Endodermal cell (in vitro differentiated cells): ENCODE results near the gene BRD4. TPM values are rescaled to one million over a fixed set of nuclear protein-coding genes. Genes with fewer than 3 reads are reported as not detected.

Experiments
- DNase-seq: peaks from one replicate; pipeline ENCODE4 v3.0.0-alpha.2; 2017
- H3K27ac ChIP-seq: 2 replicates; pipeline ENCODE4 v1.5.1; 2013; ENCODE audit warnings: mild to moderate bottlenecking, low read depth, low read length, moderate library complexity
- H3K27me3 ChIP-seq: 2 replicates; pipeline ENCODE4 v1.6.1; 2013; ENCODE audit warnings: mild to moderate bottlenecking, low read length, moderate library complexity; ENCODE audit not compliant: insufficient read depth, control insufficient read depth, poor library complexity, severe bottlenecking
- H3K36me3 ChIP-seq: 2 replicates; pipeline ENCODE4 v1.7.0; 2013; ENCODE audit warnings: mild to moderate bottlenecking, low read length, moderate library complexity; ENCODE audit not compliant: control insufficient read depth, insufficient read depth
- H3K4me1 ChIP-seq: one replicate; pipeline ENCODE4 v1.7.0; 2013; ENCODE audit warnings: low read length; ENCODE audit not compliant: control insufficient read depth, insufficient read depth
- H3K4me3 ChIP-seq: 2 replicates; pipeline ENCODE4 v1.5.1; 2013; ENCODE audit warnings: mild to moderate bottlenecking, low read length, moderate library complexity
- H3K9ac ChIP-seq: 2 replicates; pipeline ENCODE4 v1.6.1; 2013; ENCODE audit warnings: mild to moderate bottlenecking, low read length, moderate library complexity; ENCODE audit not compliant: poor library complexity, severe bottlenecking; ENCODE audit errors: extremely low read depth
- H3K9me3 ChIP-seq: 2 replicates; pipeline ENCODE4 v1.6.1; 2013; ENCODE audit warnings: mild to moderate bottlenecking, low read length, moderate library complexity; ENCODE audit not compliant: control insufficient read depth
- H3K27ac Mint-ChIP-seq: 2 replicates; pipeline ENCODE4 v1.8.0; 2020; ENCODE audit warnings: mixed read lengths
- H3K27me3 Mint-ChIP-seq: 2 replicates; pipeline ENCODE4 v1.8.0; 2021; ENCODE audit warnings: mild to moderate bottlenecking, mixed read lengths; ENCODE audit not compliant: insufficient read depth
- H3K36me3 Mint-ChIP-seq: 2 replicates; pipeline ENCODE4 v1.8.0; 2020; ENCODE audit warnings: low read depth, mixed read lengths
- H3K4me1 Mint-ChIP-seq: 2 replicates; pipeline ENCODE4 v1.8.0; 2020; ENCODE audit warnings: mixed read lengths
- H3K4me3 Mint-ChIP-seq: 2 replicates; pipeline ENCODE4 v1.8.0; 2020; ENCODE audit warnings: mild to moderate bottlenecking, moderate library complexity, mixed read lengths
- H3K9me3 Mint-ChIP-seq: 2 replicates; pipeline ENCODE4 v1.8.0; 2020; ENCODE audit warnings: mild to moderate bottlenecking, mixed read lengths
- CTCF ChIP-seq: fragments of 200-600 bp; sonication (generic); conservative IDR thresholded peaks from 2 replicates; pipeline ENCODE4 v1.5.0; 2021; ENCODE audit warnings: antibody characterized with exemption, mild to moderate bottlenecking
- WGBS, 2 experiments: methylation state at CpG; one replicate each; pipeline versions ENCODE4 v1.1.5 to v1.1.7; 2013; ENCODE audit warnings: missing lambda C conversion rate in 2 of 2, mixed read lengths in 1 of 2; ENCODE audit not compliant: insufficient coverage in 1 of 2, insufficient read length in 1 of 2; 5-methylcytosine and 5-hydroxymethylcytosine counted together
- total RNA-seq, 2 donors: library from RNA; stranded (reverse); fragmentation: NEBNext Ultra II Directional in 1 of 2; extraction: Animal tissue kit (Norgen Biotek cat#: 25700) in 1 of 2; gene quantifications; 2 replicates in 1 of 2; 3 replicates in 1 of 2; pipeline ENCODE4 v1.2.1, GENCODE V29; 2021

Gene BRD4
- total RNA-seq, 2 donors from 2014 or later, result 149 to 156 TPM

- Histone ChIP-seq H3K36me3 (peaks cover 67% of the 10 kb centered on the region), H3K27ac (no peak overlapping the region), H3K9ac (no peak overlapping the region), H3K27me3 (no peaks in the 10 kb centered on the region), H3K4me1 (no peaks in the 10 kb centered on the region), H3K4me3 (no peak overlapping the region), H3K9me3 (no peaks in the 10 kb centered on the region)
- Mint-ChIP-seq H3K9me3 (no peaks in the 10 kb centered on the region), H3K27me3 (no peaks in the 10 kb centered on the region), H3K36me3 (peaks cover 54% of the 10 kb centered on the region), H3K4me3 (no peak overlapping the region), H3K27ac (no peak overlapping the region), H3K4me1 (no peaks in the 10 kb centered on the region)
- WGBS, 2 experiments, result 97 to 100% methylated on average over 4 to 9 of the region's 9 CpGs
- DNase-seq, result no peak
- no peak for TF ChIP-seq CTCF
Measured at GRCh38 chr19:15241259-15241910, 91.0 kb downstream of the BRD4 start.

- peaks cover 54% of the 10 kb centered on the region for H3K36me3 Mint-ChIP-seq
Measured at GRCh38 chr19:15240515-15240914, 91.8 kb downstream of the BRD4 start.

GRCh38 chr19:15239337-15239949 is 92.9 kb downstream of the BRD4 start:
- no peak for DNase-seq
- H3K4me3 Mint-ChIP-seq, result no peak overlapping the region
- H3K27ac ChIP-seq, result no peak overlapping the region
- no peak for TF ChIP-seq CTCF
- no peak overlapping the region for H3K4me3 ChIP-seq
- no peaks in the 10 kb centered on the region for H3K9me3 ChIP-seq
- H3K36me3 Mint-ChIP-seq, result peaks cover 51% of the 10 kb centered on the region
- no peaks in the 10 kb centered on the region for H3K27me3 Mint-ChIP-seq
- no peaks in the 10 kb centered on the region for H3K4me1 Mint-ChIP-seq
- H3K4me1 ChIP-seq, result no peaks in the 10 kb centered on the region
- no peaks in the 10 kb centered on the region for H3K9me3 Mint-ChIP-seq
- no peak overlapping the region for H3K27ac Mint-ChIP-seq
- no peaks in the 10 kb centered on the region for H3K27me3 ChIP-seq
- H3K36me3 ChIP-seq, result peaks cover 64% of the 10 kb centered on the region
- 91 to 98% methylated on average over 9 to 26 of the region's 26 CpGs for WGBS, 2 experiments
- no peak overlapping the region for H3K9ac ChIP-seq

More at GRCh38 chr19:15240515-15240914, 91.8 kb downstream of the BRD4 start:
- Histone ChIP-seq H3K9ac (no peak overlapping the region), H3K36me3 (peaks cover 67% of the 10 kb centered on the region), H3K4me3 (no peak overlapping the region), H3K27ac (no peak overlapping the region), H3K4me1 (no peaks in the 10 kb centered on the region), H3K9me3 (no peaks in the 10 kb centered on the region), H3K27me3 (no peaks in the 10 kb centered on the region)
- Mint-ChIP-seq H3K9me3 (no peaks in the 10 kb centered on the region), H3K27me3 (no peaks in the 10 kb centered on the region), H3K4me1 (no peaks in the 10 kb centered on the region), H3K4me3 (no peak overlapping the region), H3K27ac (no peak overlapping the region)
- WGBS, 2 experiments, result 96 to 97% methylated on average over 7 to 9 of the region's 9 CpGs
- DNase-seq, result no peak
- no peak for TF ChIP-seq CTCF
